Measurements from ENCODE around the gene CBARP. TPM values are rescaled to one million over a fixed set of nuclear protein-coding genes. Genes with fewer than 3 reads are reported as not detected.

Gene CBARP
- total and polyA plus RNA-seq, 2 donors (not counting 1 experiment from before 2014, with no cell fraction given), result 0.31 to 1.5 TPM

DNA sequence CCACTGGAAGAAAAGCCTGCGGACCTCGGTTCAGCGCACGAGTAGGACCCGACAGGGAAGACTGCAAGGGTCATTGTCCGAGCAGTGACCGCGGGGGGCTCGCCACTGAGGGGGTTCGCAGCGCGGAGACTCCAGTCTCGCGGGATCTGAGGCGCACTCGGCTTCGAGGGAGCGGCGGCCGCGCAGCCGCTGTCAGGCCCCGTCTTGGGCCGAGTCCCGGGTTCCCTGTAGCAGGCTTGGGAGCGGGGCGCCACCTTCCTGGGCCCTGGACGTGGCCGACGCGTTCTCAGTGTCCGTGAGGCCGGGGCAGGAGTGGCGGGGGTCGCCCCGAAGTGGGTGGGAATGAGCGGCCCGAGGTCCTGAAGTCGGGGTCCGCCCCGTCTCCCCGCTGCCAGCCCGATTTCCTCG lies 37.1 kb upstream of the CBARP start:
- H3K4me3 ChIP-seq (replicated peaks in 1 of 4; ENCODE audit: control extremely low read depth in 1 of 4, insufficient read depth in 1 of 4, low read depth in 3 of 4, low read length in 4 of 4), result peak overlapping the region in 2 of 4 experiments; percentile 34 to 72
- peaks cover 56% of the 10 kb centered on the region for H3K79me2 ChIP-seq (ENCODE audit: control insufficient read depth, insufficient read depth, low read length)
- H3K9me3 ChIP-seq (ENCODE audit: control insufficient read depth, insufficient read depth, low read depth, low read length), result no peaks in the 10 kb centered on the region
- peaks cover 34% of the 10 kb centered on the region for H3K4me1 ChIP-seq (ENCODE audit: control insufficient read depth, extremely low read depth, insufficient read depth, low read length)
- TF ChIP-seq, protein P1, sequence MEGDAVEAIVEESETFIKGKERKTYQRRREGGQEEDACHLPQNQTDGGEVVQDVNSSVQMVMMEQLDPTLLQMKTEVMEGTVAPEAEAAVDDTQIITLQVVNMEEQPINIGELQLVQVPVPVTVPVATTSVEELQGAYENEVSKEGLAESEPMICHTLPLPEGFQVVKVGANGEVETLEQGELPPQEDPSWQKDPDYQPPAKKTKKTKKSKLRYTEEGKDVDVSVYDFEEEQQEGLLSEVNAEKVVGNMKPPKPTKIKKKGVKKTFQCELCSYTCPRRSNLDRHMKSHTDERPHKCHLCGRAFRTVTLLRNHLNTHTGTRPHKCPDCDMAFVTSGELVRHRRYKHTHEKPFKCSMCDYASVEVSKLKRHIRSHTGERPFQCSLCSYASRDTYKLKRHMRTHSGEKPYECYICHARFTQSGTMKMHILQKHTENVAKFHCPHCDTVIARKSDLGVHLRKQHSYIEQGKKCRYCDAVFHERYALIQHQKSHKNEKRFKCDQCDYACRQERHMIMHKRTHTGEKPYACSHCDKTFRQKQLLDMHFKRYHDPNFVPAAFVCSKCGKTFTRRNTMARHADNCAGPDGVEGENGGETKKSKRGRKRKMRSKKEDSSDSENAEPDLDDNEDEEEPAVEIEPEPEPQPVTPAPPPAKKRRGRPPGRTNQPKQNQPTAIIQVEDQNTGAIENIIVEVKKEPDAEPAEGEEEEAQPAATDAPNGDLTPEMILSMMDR (conservative IDR thresholded peaks at IDR 0.05 in 1 of 2, IDR thresholded peaks at IDR 0.05 in 1 of 2; ENCODE audit: low read depth in 1 of 2, low read length in 2 of 2), result no peak
- TF ChIP-seq EZH2 (IDR thresholded peaks at IDR 0.05; ENCODE audit: low read length, missing control alignments), result no peak
- peak overlapping the region; percentile 85 for H3K9ac ChIP-seq (ENCODE audit: insufficient read depth, low read length)
- no peak overlapping the region for H2AFZ ChIP-seq (ENCODE audit: low read length)
- peak overlapping the region; percentile 92 for H3K27ac ChIP-seq (ENCODE audit: insufficient read depth, low read length)
- DNase-seq (ENCODE audit: low read depth in 2 of 2), result no peak
- no peaks in the 10 kb centered on the region for H3K27me3 ChIP-seq (ENCODE audit: control insufficient read depth, insufficient read depth, low read length)
- peaks cover 48% of the 10 kb centered on the region for H3K36me3 ChIP-seq (ENCODE audit: control insufficient read depth, insufficient read depth, low read length)
- H4K20me1 ChIP-seq (ENCODE audit: control insufficient read depth, extremely low read depth, insufficient read depth, low read length), result no peaks in the 10 kb centered on the region
- peak overlapping the region; percentile 63 for H3K4me2 ChIP-seq (ENCODE audit: extremely low read depth, insufficient read depth, low read length)

DNA sequence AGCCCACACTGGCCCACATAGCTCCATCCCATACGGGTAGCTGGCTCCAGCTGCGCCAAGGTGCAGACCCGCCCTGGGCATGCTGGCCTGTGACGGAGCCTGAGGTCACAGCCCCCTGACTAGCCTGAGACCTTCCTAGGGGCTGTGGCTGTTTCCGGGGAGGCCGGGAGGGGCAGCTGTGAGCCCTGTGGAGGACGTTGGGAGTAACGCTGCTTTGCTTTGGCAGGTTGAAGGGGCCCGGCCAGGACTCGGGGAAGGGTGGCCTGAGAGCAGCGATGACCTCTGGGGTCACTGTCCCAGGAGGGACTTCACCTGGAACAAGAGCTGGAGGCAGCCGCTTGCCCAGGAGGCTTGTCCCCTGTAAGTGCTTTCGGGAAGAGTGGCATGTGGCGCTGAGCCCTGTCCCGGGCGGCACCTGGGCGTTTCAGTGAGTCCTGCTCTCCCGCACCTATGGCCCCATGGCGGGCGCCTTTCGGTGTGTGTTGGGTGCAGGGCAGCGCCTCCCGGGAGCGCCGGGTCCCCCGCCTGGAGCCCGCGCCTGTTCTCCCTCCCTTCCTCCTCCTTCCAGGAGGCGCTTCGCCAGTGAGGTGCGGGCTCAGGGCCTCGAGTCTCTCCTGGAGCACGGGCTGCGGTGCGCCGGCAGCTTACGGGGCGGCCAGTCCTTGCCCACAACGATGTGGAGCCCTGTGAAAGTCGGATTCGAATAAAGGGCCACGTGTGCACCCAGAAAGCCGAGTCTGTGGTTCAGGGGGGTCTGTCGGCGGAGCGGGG lies 36.5 kb upstream of the CBARP start:
- peak overlapping the region in 1 of 4 experiments; percentile 72 for H3K4me3 ChIP-seq (replicated peaks in 1 of 4; ENCODE audit: control extremely low read depth in 1 of 4, insufficient read depth in 1 of 4, low read depth in 3 of 4, low read length in 4 of 4)
- peaks cover 34% of the 10 kb centered on the region for H3K4me1 ChIP-seq (ENCODE audit: control insufficient read depth, extremely low read depth, insufficient read depth, low read length)
- TF ChIP-seq, protein P1 (conservative IDR thresholded peaks at IDR 0.05 in 1 of 2, IDR thresholded peaks at IDR 0.05 in 1 of 2; ENCODE audit: low read depth in 1 of 2, low read length in 2 of 2), result no peak
- no peak for TF ChIP-seq EZH2 (IDR thresholded peaks at IDR 0.05; ENCODE audit: low read length, missing control alignments)
- no peaks in the 10 kb centered on the region for H3K27me3 ChIP-seq (ENCODE audit: control insufficient read depth, insufficient read depth, low read length)
- H3K9me3 ChIP-seq (ENCODE audit: control insufficient read depth, insufficient read depth, low read depth, low read length), result no peaks in the 10 kb centered on the region
- no peak for DNase-seq (ENCODE audit: low read depth in 2 of 2)
- peak overlapping the region; percentile 85 for H3K9ac ChIP-seq (ENCODE audit: insufficient read depth, low read length)
- H3K27ac ChIP-seq (ENCODE audit: insufficient read depth, low read length), result peak overlapping the region; percentile 92
- H3K4me2 ChIP-seq (ENCODE audit: extremely low read depth, insufficient read depth, low read length), result peak overlapping the region; percentile 63
- H3K79me2 ChIP-seq (ENCODE audit: control insufficient read depth, insufficient read depth, low read length), result peaks cover 58% of the 10 kb centered on the region
- H3K36me3 ChIP-seq (ENCODE audit: control insufficient read depth, insufficient read depth, low read length), result peaks cover 45% of the 10 kb centered on the region
- no peak overlapping the region for H2AFZ ChIP-seq (ENCODE audit: low read length)
- no peaks in the 10 kb centered on the region for H4K20me1 ChIP-seq (ENCODE audit: control insufficient read depth, extremely low read depth, insufficient read depth, low read length)

DNA sequence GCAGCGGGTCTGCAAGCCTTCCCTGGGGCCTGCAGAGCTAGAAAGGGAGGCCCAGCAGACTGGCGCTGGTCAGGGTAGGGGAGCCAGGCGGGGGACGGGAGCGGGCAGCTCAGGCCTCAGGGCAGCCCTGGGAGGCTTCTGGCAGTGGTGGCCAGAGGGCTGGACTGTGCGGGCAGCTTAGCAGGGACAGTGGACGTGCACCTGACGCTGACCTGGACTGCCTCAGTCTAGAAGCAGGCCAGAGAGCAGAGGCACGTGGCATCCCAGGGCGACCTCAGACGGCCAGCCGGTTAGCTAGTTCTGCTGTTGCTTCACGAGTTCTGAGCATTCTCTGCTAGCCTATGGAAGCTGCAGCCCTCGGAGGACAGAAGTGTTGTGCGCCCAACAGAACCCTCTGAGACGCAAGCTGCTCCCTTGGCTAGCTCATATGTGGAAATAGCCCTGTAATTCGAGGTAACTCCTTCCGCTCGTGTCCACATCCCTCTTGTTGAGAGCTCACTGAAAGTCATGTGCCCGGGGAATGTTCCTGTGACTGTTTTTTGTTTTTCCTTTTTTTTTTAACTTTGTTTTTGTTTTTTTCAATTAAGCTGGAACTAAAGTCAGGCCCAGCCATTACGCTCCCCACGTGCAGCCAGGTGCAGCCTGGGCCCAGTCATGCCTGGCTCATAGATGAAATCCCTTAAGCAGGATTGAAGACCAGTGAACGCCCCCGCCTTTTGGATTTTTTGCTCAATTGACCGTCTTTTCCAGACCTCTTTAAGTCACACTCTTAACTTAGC lies 35.6 kb upstream of the CBARP start:
- peaks cover 58% of the 10 kb centered on the region for H3K79me2 ChIP-seq (ENCODE audit: control insufficient read depth, insufficient read depth, low read length)
- no peaks in the 10 kb centered on the region for H4K20me1 ChIP-seq (ENCODE audit: control insufficient read depth, extremely low read depth, insufficient read depth, low read length)
- no peaks in the 10 kb centered on the region for H3K9me3 ChIP-seq (ENCODE audit: control insufficient read depth, insufficient read depth, low read depth, low read length)
- peak overlapping the region; percentile 21 for H3K9ac ChIP-seq (ENCODE audit: insufficient read depth, low read length)
- DNase-seq (ENCODE audit: low read depth in 2 of 2), result no peak
- H3K4me1 ChIP-seq (ENCODE audit: control insufficient read depth, extremely low read depth, insufficient read depth, low read length), result peaks cover 37% of the 10 kb centered on the region
- H3K27me3 ChIP-seq (ENCODE audit: control insufficient read depth, insufficient read depth, low read length), result no peaks in the 10 kb centered on the region
- peaks cover 40% of the 10 kb centered on the region for H3K36me3 ChIP-seq (ENCODE audit: control insufficient read depth, insufficient read depth, low read length)
- peak overlapping the region in 1 of 4 experiments; percentile 7 for H3K4me3 ChIP-seq (replicated peaks in 1 of 4; ENCODE audit: control extremely low read depth in 1 of 4, insufficient read depth in 1 of 4, low read depth in 3 of 4, low read length in 4 of 4)
- no peak overlapping the region for H2AFZ ChIP-seq (ENCODE audit: low read length)
- H3K4me2 ChIP-seq (ENCODE audit: extremely low read depth, insufficient read depth, low read length), result no peak overlapping the region
- no peak for TF ChIP-seq EZH2 (IDR thresholded peaks at IDR 0.05; ENCODE audit: low read length, missing control alignments)
- TF ChIP-seq, protein P1 (conservative IDR thresholded peaks at IDR 0.05 in 1 of 2, IDR thresholded peaks at IDR 0.05 in 1 of 2; ENCODE audit: low read depth in 1 of 2, low read length in 2 of 2), result no peak
- peak overlapping the region; percentile 22 for H3K27ac ChIP-seq (ENCODE audit: insufficient read depth, low read length)
